ENCODE measurements around the gene TRNAU1AP.
"Not testable (repeated sequence)": the region's sequence is repeated elsewhere in the genome, so short reads cannot be mapped to it uniquely, and the experiment has no call there.

The TRNAU1AP gene

DNA sequence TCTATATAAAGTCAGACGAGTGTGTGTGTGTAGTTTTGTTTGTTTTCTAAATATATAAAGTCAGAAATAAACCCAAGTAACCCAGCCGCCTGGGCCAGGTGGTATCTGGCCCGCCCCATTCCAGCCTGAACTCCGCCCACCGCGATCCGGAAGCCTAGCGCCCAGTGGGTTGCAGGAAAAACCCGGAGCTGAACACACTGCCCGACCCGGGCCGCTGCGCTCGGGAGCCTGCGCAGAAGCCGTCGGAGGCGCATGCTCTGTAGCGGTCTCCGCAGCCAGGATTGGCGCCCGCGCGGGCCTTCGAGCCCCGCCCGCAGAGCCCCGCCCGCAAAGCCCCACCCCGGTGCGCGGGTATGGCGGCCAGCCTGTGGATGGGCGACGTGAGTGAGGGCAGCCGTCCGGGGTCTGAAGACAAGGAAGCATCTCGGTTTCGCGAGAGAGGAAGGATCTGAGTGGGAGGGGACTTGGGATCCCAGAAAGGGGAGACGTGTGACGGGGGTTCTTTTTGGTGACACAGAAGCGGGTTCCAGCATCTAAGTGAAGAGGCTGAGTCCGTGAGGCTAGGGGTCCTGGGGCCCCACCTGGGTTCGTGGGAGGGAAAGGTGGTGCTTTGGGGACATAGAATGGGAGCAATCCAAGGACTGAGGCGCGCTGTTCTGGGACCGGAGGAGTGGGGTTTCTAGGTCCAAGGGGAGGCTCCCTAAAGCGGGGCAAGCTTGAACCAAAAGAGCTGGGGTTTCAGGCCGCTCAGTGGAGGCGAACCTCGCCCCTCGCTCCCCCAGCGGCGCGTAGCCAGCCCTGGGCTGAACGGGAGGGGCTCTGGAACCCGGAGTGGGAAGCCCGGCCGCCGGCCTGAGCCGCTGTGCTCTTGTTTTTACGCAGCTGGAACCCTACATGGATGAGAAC is at the start of gene TRNAU1AP:
TSS of gene TRNAU1AP (plus strand) at position 328 of the 906 bp plus-strand sequence. CDS start at position 354, 26 bp downstream.
- peak; percentile 99 for DNase-seq (ENCODE audit: low read depth, low spot score)

DNA sequence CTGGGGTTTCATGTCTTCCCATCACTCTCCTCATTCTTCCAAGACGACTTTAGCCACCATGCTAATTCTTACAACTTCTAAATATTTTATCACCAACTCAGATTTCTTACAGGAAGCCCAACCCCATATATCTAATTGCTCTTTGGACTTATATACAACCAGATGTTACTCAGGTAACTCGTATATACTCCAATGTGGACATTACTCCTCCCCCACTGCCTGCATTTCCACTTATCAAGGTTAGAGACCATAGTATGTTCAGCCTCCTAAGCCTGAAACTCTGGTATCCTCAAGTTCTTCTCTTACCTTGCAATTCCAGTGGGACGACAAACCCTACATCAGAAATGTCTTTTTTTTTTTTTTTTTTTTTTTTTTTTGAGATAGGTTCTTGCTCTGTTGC is 49.8 kb upstream of the TRNAU1AP start:
- DNase-seq (ENCODE audit: low read depth, low spot score) = no peak

DNA sequence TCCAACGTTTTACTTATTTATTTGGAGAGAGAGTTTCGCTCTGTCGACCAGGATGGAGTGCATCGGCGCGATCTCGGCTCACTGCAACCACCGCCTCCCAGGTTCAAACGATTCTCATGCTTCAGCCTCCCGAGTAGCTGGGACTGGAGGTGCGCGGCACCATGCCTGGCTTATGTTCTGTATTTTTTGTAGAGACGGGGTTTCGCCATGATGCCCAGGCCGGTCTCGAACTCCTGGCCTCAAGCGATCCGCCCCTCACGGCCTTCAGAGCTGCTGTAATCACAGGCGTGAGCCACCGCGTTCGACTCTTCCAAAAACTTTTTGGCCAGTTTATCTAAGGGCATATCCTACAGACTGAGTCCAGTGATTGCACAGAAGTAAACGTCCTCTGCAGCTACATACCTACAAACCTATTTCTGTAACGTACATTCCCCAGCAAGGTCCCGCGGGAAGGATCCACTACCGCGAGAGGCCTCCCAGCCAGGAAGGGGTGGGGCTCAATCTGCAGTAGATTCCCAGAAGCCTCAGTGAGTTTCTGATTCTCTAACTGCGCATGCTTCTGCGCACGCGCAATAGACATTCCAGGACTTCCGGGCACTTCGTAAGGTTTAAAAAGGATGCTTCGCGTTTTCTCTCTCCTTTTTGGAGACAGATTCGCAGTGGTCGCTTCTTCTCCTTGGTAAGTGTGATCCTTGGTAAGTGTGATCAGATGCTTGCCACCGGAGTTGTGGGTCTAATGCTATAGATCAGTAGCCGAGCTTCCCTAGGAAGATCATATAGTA is 47.3 kb upstream of the TRNAU1AP start, which contains the start of gene RCC1:
TSS of gene RCC1 (plus strand) at position 638 of the 782 bp plus-strand sequence. CDS start 23,824 bp downstream, outside the sequence.
- DNase-seq (ENCODE audit: low read depth, low spot score) = peak; percentile 99

DNA sequence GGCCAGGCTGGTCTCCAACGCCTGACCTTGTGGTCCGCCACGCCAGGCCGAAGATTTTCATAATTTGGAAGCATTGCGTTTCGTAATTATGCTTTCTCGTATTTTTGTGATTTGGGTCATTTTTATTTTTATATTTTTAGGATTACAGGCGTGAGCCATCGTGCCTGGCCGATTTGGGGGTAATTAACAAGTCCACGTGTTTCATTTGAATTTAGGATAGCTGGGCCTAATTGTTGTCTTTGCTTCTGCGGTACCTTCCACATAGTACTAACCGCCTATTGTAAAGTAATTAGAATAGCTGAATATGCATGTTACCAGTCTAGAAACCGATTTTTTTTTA is 46.0 kb upstream of the TRNAU1AP start:
- DNase-seq (ENCODE audit: low read depth, low spot score) = no peak

DNA sequence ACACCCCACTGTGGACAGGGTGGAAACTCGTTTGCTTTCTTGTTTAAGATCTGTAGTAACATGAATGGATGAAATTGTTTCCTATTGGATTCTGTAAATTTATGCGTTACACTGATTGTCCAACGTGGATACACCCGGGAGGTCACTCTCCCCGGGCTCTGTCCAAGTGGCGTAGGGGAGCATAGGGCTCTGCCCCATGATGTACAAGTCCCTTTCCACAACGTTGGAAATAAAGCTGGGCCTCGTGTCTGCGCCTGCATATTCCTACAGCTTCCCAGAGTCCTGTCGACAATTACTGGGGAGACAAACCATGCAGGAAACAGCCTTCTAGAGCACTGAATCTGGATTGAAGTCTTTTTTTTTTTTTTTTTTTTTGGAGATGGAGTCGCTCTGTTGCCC is 45.6 kb upstream of the TRNAU1AP start:
- DNase-seq (ENCODE audit: low read depth, low spot score) = peak; percentile 32

DNA sequence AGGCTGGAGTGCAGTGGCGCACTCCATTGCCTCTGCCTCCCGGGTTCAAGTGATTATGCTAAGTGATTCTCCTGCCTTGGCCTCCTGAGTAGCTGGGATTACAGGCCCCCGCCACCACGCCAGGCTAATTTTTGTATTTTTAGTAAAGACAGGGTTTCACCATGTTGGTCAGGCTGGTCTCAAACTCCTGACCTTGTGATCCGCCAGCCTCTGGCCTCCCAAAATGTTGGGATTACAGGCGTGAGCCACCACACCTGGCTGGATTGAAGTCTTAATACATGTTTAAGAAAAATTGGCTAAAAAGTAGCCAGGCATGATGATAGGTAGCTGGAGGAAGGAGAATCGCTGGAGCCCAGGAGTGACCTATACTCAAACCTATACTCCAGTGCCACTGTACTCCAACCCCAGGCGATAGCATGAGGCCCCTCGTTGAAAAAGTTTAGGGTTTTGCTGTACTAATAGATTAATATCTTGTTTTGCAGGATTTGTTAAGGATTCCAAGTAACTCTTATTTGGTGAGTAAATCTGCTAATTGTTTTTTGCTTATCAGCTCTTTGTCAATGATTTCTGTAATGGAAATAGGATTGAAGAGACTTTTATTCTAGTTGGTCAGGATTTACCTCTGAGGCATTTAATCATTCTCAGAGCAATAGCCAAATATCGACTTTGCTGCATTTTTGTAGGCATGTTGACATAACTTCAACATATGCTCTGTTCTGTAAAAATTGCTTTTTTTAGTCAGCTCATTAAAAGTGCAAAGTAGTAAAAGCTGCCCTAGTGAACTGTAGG is 45.0 kb upstream of the TRNAU1AP start:
- DNase-seq (ENCODE audit: low read depth, low spot score) = no peak

DNA sequence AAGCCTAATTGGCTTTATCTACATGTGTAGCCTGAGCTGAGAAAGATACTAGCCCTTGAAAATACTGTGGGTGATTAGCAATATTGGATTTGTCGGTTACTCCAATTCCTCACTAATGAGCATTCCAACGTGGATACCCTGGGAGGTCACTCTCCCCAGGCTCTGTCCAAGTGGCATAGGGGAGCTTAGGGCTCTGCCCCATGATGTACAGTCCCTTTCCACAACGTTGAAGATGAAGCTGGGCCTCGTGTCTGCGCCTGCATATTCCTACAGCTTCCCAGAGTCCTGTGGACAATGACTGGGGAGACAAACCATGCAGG is 44.5 kb upstream of the TRNAU1AP start:
- peak; percentile 46 for DNase-seq (ENCODE audit: low read depth, low spot score)

DNA sequence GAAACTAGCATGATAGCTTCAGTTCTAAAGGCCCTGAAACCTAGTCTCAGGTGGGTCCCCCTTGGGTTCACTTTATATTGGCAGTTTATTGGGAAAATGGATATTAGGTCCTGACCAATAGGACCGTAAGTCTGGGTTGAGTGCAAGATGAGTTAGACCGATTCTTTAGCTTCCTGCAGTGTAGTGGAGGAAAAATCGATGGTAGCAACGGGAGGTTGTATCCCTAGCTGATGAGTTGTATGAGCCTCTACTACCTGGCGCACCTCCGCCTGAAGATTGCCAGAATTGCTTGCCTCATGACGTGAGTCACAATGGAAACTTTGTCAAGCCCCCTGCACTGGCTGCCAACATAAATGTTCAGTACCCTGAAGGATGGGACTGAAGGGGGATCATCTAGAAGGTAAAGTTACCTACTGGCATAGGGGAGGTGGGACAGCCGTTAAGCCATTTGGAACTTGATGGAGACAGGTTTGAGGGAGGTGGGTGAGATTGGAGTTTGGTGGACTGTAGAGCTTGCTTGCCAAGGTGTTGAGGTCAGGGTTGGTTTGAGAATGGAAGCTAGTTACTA is 43.1 kb upstream of the TRNAU1AP start:
- DNase-seq (ENCODE audit: low read depth, low spot score) = peak; percentile 40

DNA sequence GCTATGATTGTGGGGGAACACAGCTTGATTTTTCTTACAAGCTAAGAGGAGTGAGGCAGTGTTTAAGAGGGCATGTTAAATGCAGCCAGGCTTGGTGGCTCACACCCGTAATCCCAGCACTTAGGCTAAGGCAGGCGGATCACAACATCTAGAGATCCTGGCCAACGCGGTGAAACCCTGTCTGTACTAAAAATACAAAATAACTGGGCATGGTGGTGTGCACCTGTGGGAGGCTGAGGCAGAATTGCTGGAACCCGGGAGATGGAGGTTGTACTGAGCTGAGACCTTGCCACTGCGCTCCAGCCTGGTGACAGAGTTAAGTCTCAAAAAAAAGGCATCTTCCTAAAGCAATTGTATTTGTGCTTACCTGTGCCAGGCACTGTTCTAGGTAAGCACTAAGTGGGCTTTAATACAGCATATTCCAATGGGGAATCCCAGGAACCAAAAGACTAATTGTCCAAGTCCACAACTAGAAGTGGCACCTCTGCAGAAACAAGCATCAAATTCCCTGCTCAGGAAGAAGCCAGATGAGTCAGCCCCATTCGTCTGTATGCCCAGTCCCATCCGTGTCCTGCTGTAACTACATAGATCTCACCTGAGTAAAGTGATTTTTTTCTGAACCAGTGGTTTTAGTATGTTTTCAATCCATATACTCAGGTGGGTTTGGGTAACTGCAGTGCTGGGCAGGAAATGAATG is 42.5 kb upstream of the TRNAU1AP start:
- DNase-seq (ENCODE audit: low read depth, low spot score) = peak; percentile 45

DNA sequence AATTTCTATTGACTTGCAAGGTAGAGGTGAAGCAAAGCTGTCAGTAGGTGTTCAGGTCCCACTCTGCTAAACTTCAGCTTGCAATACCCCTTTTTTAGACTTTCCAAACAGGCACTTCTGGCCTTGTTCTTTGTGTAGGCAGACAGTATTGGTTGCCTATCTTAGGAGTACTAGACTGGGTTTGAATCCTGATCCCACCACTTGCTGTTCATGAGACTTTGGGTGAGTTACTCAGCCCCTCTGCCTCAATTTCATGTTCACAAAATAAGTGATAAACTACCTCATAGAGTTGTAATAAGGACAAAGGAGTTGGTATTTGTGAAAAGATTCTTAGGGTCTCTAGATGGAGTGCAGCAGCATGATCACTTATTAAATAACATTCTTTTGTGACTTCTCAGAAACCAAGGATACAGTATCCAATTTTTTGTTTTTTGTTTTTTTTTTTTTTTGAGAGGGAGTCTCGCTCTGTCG is 41.9 kb upstream of the TRNAU1AP start:
- DNase-seq (ENCODE audit: low read depth, low spot score) = peak; percentile 26

DNA sequence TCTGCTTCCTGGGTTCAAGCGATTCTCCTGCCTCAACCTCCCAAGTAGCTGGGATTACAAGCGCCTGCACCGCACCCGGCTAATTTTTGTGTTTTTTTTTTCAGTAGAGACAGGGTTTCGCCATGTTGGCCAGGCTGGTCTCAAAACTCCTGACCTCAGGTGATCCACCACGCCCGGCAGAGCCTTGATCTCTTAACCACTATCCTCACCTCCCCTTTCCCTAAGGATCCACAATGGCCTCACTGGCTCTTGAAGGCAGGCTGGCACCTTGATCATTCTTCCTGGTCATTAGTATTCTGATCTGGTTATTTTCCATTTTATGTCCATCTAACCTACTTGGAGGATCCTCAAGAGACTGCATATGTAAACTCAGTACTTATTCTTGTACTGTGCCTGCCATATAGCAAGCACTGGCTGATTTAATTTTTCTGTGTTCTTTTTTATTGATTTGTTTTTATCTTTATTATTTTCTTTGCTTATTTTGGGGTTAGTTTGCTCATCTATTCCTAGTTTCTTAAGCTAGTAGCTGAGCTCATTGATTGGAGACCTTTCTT is 40.8 kb upstream of the TRNAU1AP start:
- no peak for DNase-seq (ENCODE audit: low read depth, low spot score)

DNA sequence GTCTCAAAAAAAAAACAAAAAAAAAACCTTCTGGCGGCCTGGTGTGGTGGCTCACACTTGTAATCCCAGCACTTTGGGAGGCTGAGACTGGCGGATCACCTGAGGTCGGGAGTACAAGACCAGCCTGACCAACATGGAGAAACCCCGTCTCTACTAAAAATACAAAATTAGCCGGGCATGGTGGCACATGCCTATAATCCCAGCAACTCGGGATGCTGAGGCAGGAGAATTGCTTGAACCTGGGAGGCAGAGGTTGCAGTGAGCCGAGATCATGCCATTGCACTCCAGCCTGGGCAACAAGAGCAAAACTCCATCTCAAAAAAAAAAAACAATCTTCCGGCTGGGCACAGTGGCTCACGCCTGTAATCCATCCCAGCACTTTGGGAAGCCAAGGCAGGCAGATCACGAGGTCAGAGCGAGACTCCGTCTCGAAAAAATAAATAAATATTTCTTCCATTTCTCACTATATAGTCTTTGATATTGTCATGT is 38.4 kb upstream of the TRNAU1AP start:
- not testable (repeated sequence) for DNase-seq (ENCODE audit: low read depth, low spot score)

DNA sequence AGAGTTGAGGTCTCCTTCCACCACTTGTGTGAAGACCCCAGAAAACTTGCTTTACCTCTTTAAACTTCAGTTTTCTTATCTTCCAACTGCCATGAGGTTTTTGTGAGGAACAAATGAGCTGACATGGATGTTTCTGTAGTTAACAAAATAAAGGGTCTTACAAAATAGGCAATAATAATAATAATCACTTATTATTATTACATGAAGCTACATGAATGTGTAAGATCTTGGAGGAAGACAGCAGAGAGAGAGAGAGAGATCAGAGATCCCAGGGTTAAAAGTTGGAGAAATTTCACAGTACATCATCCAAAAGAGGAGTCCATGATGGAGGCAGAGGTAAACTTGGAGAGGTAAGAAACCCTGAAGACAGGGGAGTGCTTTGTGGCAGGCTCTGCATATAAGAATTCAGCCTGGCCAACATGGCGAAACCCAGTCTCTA is 36.3 kb upstream of the TRNAU1AP start:
- no peak for DNase-seq (ENCODE audit: low read depth, low spot score)

DNA sequence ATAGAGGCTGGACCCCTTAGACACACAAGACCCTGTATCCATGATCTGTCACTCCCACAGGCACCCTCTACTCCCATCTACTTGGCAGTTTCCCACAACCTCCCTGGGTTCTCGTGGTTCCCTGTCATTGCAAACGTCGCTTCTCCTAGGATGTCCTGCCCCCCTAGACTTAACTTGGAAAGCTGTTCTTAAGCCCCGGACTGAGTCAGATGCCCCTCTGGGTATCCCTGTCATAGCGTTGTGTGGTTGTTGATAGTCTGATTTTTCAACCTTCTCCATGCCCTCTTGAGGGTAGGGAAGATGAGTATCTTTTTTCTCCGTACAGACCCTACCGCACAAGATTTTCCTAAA is 35.3 kb upstream of the TRNAU1AP start:
- peak; percentile 35 for DNase-seq (ENCODE audit: low read depth, low spot score)

DNA sequence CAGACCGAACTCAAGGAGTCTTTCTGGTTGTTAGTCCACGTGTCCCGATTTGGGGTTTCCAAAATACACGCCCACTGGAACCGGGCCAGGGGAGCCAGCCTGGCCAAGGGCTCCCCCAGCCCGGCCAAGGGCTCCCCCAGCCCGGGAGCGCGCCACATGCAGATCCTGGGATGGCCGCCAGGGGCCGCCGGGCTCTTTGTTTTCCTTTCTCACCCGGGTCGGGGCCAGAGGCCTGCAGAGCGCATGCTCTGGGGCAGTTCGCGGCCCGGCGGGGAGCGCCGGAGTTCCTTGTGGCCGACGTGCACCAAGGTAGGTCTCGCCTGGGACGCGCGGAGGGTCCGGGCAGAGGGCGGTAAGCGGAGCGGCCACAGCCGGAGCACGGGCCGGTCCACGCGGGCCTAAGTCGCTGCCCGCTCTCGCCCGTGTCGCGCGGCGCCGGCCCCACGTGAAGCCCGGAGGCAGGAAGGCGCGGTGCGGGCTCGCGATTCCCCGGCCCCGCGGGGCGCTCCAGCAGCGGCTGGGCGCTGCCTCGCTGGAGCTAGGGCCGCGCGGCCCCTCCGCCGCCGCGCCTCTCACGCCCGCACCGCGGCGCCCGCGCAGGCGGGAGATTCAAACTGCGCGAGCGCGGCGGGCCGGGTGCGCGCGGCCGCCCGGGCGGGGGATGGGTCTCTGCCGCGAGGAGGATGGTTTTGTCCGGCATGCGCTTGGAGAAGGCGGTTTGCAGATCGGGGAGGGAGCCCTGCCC is 34.7 kb upstream of the TRNAU1AP start:
- DNase-seq (ENCODE audit: low read depth, low spot score) = peak; percentile 96

DNA sequence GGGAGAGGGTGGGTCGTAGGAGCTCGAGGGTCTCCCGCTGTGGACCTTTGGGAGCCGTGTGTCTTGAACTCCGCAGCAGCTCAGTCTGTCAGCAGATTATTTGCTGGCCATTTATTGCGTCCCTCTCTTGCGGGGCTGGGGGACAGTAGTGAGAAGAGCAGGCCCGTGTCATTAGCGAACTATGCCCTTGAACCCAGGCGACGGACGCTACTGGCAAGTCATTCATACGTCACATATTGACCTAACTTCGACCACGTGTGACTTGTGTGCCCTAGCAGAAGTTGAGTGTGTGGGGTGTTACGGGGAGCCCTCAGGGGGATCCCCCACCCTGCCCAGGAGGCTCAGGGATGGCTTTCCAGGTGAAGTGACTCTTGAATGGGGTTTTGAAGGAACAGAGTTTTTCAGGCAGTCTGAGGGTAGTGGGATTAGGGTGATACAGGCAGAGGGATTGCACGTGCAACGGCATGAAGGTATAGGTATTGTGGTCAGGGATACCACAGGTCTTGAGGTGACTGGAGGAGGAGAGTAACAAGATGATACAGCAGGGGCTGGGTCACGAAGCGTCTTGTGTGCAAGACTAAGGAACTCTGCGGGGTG is 34.0 kb upstream of the TRNAU1AP start:
- no peak for DNase-seq (ENCODE audit: low read depth, low spot score)

DNA sequence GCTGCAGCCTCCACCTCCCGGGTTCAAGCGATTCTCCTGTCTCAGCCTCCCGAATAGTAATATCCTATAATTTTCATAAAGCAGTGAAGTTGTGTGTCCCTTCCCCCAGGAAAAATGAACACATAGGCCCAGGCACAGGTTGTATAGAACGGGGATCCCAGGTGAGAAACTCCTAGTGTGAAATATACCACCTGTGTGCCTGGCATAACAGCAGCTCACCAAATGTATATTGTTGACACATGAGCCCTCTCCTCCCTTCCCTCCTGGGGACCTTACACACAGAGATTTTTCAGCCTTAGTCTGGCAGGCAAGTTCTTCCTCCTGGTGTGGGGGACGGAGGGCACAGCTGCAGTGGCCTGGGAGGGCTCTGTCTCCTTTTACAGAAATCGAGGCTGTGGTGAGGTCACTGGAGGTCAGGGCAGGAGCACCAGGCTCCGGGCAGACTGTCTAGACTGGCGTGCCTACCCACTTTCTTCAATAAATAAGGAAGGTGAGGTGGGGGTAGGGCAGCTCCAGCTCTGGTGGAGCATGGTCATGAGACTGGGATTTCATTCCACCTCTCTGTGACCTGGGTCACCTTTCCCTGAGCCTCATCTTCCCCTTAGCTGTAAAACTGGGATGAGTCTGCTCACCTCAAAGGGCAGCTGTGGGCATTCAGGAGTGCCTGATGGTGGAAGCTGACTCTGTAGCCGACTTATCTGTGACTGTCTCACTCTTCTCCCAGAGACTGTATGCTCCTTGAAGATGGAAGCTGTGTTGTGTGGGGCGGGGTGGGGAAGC is 32.7 kb upstream of the TRNAU1AP start:
- DNase-seq (ENCODE audit: low read depth, low spot score) = no peak

DNA sequence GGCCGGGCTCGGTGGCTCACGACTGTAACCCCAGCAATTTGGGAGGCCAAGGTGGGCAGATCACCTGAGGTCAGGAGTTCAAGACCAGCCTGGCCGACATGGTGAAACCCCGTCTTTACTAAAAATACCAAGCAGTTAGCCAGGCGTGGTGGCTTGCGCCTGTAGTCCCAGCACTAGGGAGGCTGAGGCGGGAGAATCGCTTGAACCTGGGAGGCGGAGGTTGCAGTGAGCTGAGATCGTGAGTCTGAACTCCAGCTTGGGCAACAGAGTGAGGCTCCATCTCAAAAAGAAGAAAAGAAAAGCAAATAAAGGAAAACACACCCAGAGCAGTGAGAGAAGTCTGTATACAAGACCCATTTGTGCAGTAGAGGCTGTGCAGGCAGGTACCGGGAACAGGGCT is 32.1 kb upstream of the TRNAU1AP start:
- DNase-seq (ENCODE audit: low read depth, low spot score) = not testable (repeated sequence)

All from astrocyte of the hippocampus (primary cell).